ENCODE results near the gene FRAT1. TPM values are rescaled to one million over a fixed set of nuclear protein-coding genes. Genes with fewer than 3 reads are reported as not detected.

Gene FRAT1
- total RNA-seq, 1 experiment from 2014 or later: 1.7 TPM

- TF ChIP-seq SP1 (IDR thresholded peaks at IDR 0.05; ENCODE audit: low read depth) (no peak), ELF1 (IDR thresholded peaks at IDR 0.05; ENCODE audit: borderline replicate concordance, low read depth) (no peak), EZH2phosphoT487 (IDR thresholded peaks at IDR 0.05; ENCODE audit: borderline replicate concordance) (no peak), EGR1 (IDR thresholded peaks at IDR 0.05; ENCODE audit: low read depth) (no peak), ATF3 (IDR thresholded peaks at IDR 0.05) (no peak), MAX (IDR thresholded peaks at IDR 0.05) (no peak), JUND (IDR thresholded peaks at IDR 0.05) (no peak), SRF (IDR thresholded peaks at IDR 0.05; ENCODE audit: low read depth) (no peak), YY1 (IDR thresholded peaks at IDR 0.05; ENCODE audit: extremely low read depth, insufficient replicate concordance, low read depth, low read length) (no peak), CBX3 (IDR thresholded peaks at IDR 0.05; ENCODE audit: low read depth) (no peak), POLR2AphosphoS5 (IDR thresholded peaks at IDR 0.05; ENCODE audit: low read depth, low read length) (no peak), REST (IDR thresholded peaks at IDR 0.05; ENCODE audit: low read depth) (no peak), CEBPB (IDR thresholded peaks at IDR 0.05; ENCODE audit: low read depth) (no peak)
- Histone ChIP-seq H3K4me3 (replicated peaks in 1 of 2; ENCODE audit: low read depth in 1 of 2, low read length in 2 of 2) (no peak overlapping the region), H3K36me3 (ENCODE audit: control insufficient read depth in 1 of 2, insufficient read depth in 2 of 2, low read length in 2 of 2) (no peaks in the 10 kb centered on the region), H3K27ac (ENCODE audit: low read depth, low read length) (no peak overlapping the region), H3K4me1 (ENCODE audit: control insufficient read depth in 1 of 2, insufficient read depth in 2 of 2, low read length in 2 of 2) (peaks cover 23 to 33% of the 10 kb centered on the region in 2 experiments), H3K9me3 (ENCODE audit: control insufficient read depth in 1 of 2, insufficient read depth in 1 of 2, low read depth in 1 of 2, low read length in 2 of 2) (no peaks in the 10 kb centered on the region), H3K27me3 (ENCODE audit: insufficient read depth, low read length) (no peaks in the 10 kb centered on the region), H3K79me2 (ENCODE audit: insufficient read depth, low read length) (no peaks in the 10 kb centered on the region), H4K20me1 (ENCODE audit: insufficient read depth) (no peaks in the 10 kb centered on the region), H2AFZ (ENCODE audit: low read depth, low read length, poor library complexity, severe bottlenecking) (no peak overlapping the region), H3K9ac (ENCODE audit: low read length) (no peak overlapping the region), H3K4me2 (ENCODE audit: low read length) (no peak overlapping the region), H3K9me2 (ENCODE audit: insufficient read depth) (no peaks in the 10 kb centered on the region)
- BruUV-seq (replicated peaks): no TSS peak
- CTCF ChIA-PET: no interaction called here
- intact Hi-C loops (cut with micrococcal nuclease): no loop called here
- RAD21 ChIA-PET (ENCODE audit: low non-redundant PET in 1 of 2, low total read pairs in 2 of 2, uncharacterized antibody in 2 of 2, unreplicated experiment in 2 of 2): no interaction called here
- ATAC-seq (no peak), DNase-seq (ENCODE audit: low read depth, low spot score) (no peak)
- POLR2A ChIA-PET: no interaction called here
Observed at GRCh38 chr10:97336006-97336405, 16.9 kb downstream of the FRAT1 start.

Measured in HCT116 (cell line).